Neuronal stem cell (in vitro differentiated cells): ENCODE measurements around the gene LRIT2.

Source experiments
- DNase-seq: peaks from one replicate; pipeline ENCODE4 v3.0.0-alpha.2; 2013; ENCODE audit warnings: low spot score
- H2AFZ ChIP-seq: one replicate; pipeline ENCODE4 v1.6.1; 2013; ENCODE audit warnings: mild to moderate bottlenecking, low read length, inconsistent platforms
- H2AK5ac ChIP-seq: 2 replicates; pipeline ENCODE4 v1.6.1; 2013; ENCODE audit warnings: low read depth, mild to moderate bottlenecking, inconsistent platforms, low read length, moderate library complexity, mixed read lengths
- H2BK120ac ChIP-seq: 2 replicates; pipeline ENCODE4 v1.6.1; 2013; ENCODE audit warnings: low read depth, mild to moderate bottlenecking, inconsistent platforms, low read length, moderate library complexity, mixed read lengths
- H2BK12ac ChIP-seq: one replicate; pipeline ENCODE4 v1.6.1; 2013; ENCODE audit warnings: low read length, inconsistent platforms
- H2BK15ac ChIP-seq: 2 replicates; pipeline ENCODE4 v1.6.1; 2013; ENCODE audit warnings: mild to moderate bottlenecking, low read length, inconsistent platforms, mixed read lengths
- H2BK5ac ChIP-seq: one replicate; pipeline ENCODE4 v1.6.1; 2013; ENCODE audit warnings: inconsistent platforms, mild to moderate bottlenecking, low read length, moderate library complexity
- H3K14ac ChIP-seq: one replicate; pipeline ENCODE4 v1.6.1; 2013; ENCODE audit warnings: low read length, inconsistent platforms
- H3K18ac ChIP-seq: 2 replicates; pipeline ENCODE4 v1.6.1; 2013; ENCODE audit warnings: low read length, inconsistent platforms
- H3K23ac ChIP-seq: 2 replicates; pipeline ENCODE4 v1.6.1; 2013; ENCODE audit warnings: low read depth, mild to moderate bottlenecking, mixed read lengths, low read length, inconsistent platforms; ENCODE audit not compliant: poor library complexity
- H3K27ac ChIP-seq: replicated peaks from 3 replicates; pipeline ENCODE4 v1.5.1; 2013; ENCODE audit warnings: low read length, inconsistent platforms
- H3K27me3 ChIP-seq, 3 experiments: 2 replicates each; pipeline ENCODE4 v1.6.1; 2013; ENCODE audit warnings: low read length in 3 of 3, mild to moderate bottlenecking in 2 of 3, inconsistent platforms in 1 of 3, low read depth in 1 of 3, mixed read lengths in 1 of 3, moderate library complexity in 1 of 3; ENCODE audit not compliant: control insufficient read depth in 3 of 3, insufficient read depth in 3 of 3
- H3K36me3 ChIP-seq, 2 donors: replicated peaks in 1 of 2; 2 replicates each; pipeline ENCODE4 v1.6.1; 2013; ENCODE audit warnings: low read length in 2 of 2; ENCODE audit not compliant: control insufficient read depth in 2 of 2, insufficient read depth in 2 of 2
- H3K4ac ChIP-seq: 2 replicates; pipeline ENCODE4 v1.6.1; 2013; ENCODE audit warnings: inconsistent platforms, mild to moderate bottlenecking, low read length, moderate library complexity
- H3K4me1 ChIP-seq, 2 donors: 1 replicate in 1 of 2; 2 replicates in 1 of 2; pipeline ENCODE4 v1.6.1; 2013; ENCODE audit warnings: low read length in 2 of 2, low read depth in 1 of 2; ENCODE audit not compliant: control insufficient read depth in 2 of 2, insufficient read depth in 1 of 2
- H3K4me2 ChIP-seq: one replicate; pipeline ENCODE4 v1.6.1; 2013; ENCODE audit warnings: mild to moderate bottlenecking, low read length, inconsistent platforms; ENCODE audit not compliant: insufficient read depth, poor library complexity, severe bottlenecking
- H3K4me3 ChIP-seq, 2 donors: 2 replicates each; pipeline ENCODE4 v1.5.1; 2013; ENCODE audit warnings: low read length in 2 of 2, mild to moderate bottlenecking in 2 of 2, inconsistent platforms in 1 of 2, moderate library complexity in 1 of 2
- H3K79me1 ChIP-seq: one replicate; pipeline ENCODE4 v1.6.1; 2013; ENCODE audit warnings: low read depth, mild to moderate bottlenecking, inconsistent platforms, low read length, moderate library complexity
- H3K9ac ChIP-seq: one replicate; pipeline ENCODE4 v1.6.1; 2013; ENCODE audit warnings: mild to moderate bottlenecking, low read depth, low read length, inconsistent platforms; ENCODE audit not compliant: poor library complexity
- H3K9me3 ChIP-seq, 2 donors: replicated peaks in 1 of 2; 2 replicates each; pipeline versions ENCODE3 to v1.6.1; 2013; ENCODE audit warnings: low read length in 2 of 2, mild to moderate bottlenecking in 2 of 2, inconsistent platforms in 1 of 2, low read depth in 1 of 2, mixed read lengths in 1 of 2, moderate library complexity in 1 of 2; ENCODE audit not compliant: control insufficient read depth in 2 of 2, insufficient read depth in 1 of 2
- H4K8ac ChIP-seq: one replicate; pipeline ENCODE4 v1.6.1; 2013; ENCODE audit warnings: low read depth, mild to moderate bottlenecking, inconsistent platforms, low read length, moderate library complexity
- H4K91ac ChIP-seq: one replicate; pipeline ENCODE4 v1.6.1; 2013; ENCODE audit warnings: low read length, low read depth, mild to moderate bottlenecking, inconsistent platforms; ENCODE audit not compliant: poor library complexity
- WGBS, 2 donors: extraction: QIAGEN DNeasy Blood & Tissue Kit; methylation state at CpG; one replicate each; pipeline ENCODE4 v1.1.7; 2013; ENCODE audit warnings: missing lambda C conversion rate in 2 of 2, mixed read lengths in 1 of 2; ENCODE audit not compliant: insufficient read length in 2 of 2, insufficient replicate concordance in 1 of 2; ENCODE audit errors: extremely low coverage in 2 of 2; 5-methylcytosine and 5-hydroxymethylcytosine counted together

LRIT2 gene

DNA sequence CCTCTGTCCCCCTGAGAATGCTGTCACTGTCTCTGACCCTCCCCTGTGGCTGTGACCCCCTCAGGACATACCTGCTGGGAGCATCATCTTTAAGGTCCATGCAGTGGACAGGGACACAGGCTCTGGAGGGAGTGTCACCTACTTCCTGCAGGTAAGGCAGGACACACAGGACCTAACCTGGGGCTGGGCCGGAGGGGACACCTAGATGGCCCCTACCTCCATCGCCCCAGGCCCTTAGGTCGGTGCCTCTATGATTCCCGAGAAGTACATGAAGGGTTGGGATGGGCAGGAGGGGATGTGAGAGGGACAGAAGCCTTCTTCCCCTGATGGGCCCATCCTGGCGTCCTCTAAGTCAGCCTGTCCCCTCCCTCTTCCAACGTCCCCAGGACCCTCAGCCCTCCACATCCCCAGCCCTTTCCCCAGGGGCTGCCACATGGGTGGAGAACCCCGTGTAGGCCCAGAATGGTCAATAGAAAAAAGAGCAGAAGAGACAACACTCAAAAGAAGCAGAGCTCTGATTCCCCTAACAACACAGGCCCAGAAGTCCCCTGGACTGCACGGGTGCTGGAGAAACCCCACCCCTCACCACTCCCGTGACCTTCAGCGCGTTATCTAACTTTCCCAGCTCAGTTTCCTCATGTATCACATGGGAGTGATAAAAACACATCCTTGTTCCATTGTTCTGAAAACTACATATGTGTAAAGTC is 24.7 kb downstream of the LRIT2 start:
- H2AK5ac ChIP-seq = no peak overlapping the region
- H3K23ac ChIP-seq = no peak overlapping the region
- no peak overlapping the region for H3K27ac ChIP-seq
- H3K4me1 ChIP-seq = no peaks in the 10 kb centered on the region
- H2BK120ac ChIP-seq = no peak overlapping the region
- no peaks in the 10 kb centered on the region for H3K79me1 ChIP-seq
- H3K9ac ChIP-seq = no peak overlapping the region
- no peak overlapping the region for H3K14ac ChIP-seq
- no peak overlapping the region for H3K18ac ChIP-seq
- WGBS, 2 donors = no CpG with 5 or more reads among the region's 11 CpGs
- no peak overlapping the region for H3K4me2 ChIP-seq
- no peak for DNase-seq
- H2BK12ac ChIP-seq = no peak overlapping the region
- H4K8ac ChIP-seq = no peak overlapping the region
- H2BK5ac ChIP-seq = no peak overlapping the region
- no peak overlapping the region for H4K91ac ChIP-seq
- H2BK15ac ChIP-seq = no peak overlapping the region
- H3K27me3 ChIP-seq = peaks cover 0 to 38% (median 3%) of the 10 kb centered on the region in 3 experiments
- no peak overlapping the region for H2AFZ ChIP-seq
- H3K4ac ChIP-seq = no peak overlapping the region
- no peaks in the 10 kb centered on the region for H3K9me3 ChIP-seq
- no peak overlapping the region for H3K4me3 ChIP-seq
- H3K36me3 ChIP-seq = no peaks in the 10 kb centered on the region

DNA sequence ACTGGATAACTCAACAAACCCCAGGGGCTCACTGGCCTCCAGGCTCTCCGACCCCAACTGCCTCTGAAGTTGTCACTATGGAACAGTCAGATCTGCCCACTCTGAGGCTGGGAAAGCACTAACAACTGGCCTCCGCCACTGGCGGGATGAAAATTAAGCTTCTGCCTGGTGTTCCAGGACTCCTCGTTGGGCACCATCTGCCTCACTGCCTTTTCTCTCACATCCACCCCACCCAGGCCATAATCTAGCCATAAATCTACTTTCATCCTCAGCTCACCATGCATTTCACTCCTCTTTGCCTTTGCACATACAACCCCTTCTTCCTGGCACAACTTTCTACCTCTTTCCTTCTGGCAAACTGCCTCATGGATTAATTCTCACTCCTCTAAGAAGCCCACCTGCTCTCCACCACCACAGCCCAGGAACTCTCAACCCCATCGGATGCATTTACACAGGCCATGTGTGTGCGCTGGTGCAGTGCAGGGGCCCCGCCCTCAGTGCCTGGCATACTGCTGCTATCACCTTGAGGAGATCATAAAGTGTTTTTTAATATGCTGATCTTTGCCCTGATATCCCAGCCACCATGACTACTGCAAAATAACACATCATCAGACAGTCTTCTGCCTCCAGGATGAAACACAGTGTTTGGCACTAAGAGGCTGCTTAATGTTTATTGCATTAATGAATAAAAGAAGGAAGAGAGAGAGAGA is 27.0 kb downstream of the LRIT2 start:
- Histone ChIP-seq H4K8ac (no peak overlapping the region), H2BK5ac (no peak overlapping the region), H3K4ac (no peak overlapping the region), H3K9me3 (no peaks in the 10 kb centered on the region), H2AK5ac (peak overlapping the region; percentile 30), H2BK12ac (no peak overlapping the region), H3K18ac (no peak overlapping the region), H4K91ac (no peak overlapping the region), H2BK15ac (no peak overlapping the region), H3K4me2 (no peak overlapping the region), H3K27ac (no peak overlapping the region), H2AFZ (no peak overlapping the region), H3K27me3 (peaks cover 4 to 60% (median 24%) of the 10 kb centered on the region in 3 experiments), H2BK120ac (no peak overlapping the region), H3K4me1 (peaks cover 7% of the 10 kb centered on the region in 2 donors), H3K23ac (no peak overlapping the region), H3K79me1 (no peaks in the 10 kb centered on the region), H3K4me3 (no peak overlapping the region), H3K14ac (no peak overlapping the region), H3K36me3 (no peaks in the 10 kb centered on the region), H3K9ac (no peak overlapping the region)
- no peak for DNase-seq
- no CpG with 5 or more reads among the region's 7 CpGs for WGBS, 2 donors

DNA sequence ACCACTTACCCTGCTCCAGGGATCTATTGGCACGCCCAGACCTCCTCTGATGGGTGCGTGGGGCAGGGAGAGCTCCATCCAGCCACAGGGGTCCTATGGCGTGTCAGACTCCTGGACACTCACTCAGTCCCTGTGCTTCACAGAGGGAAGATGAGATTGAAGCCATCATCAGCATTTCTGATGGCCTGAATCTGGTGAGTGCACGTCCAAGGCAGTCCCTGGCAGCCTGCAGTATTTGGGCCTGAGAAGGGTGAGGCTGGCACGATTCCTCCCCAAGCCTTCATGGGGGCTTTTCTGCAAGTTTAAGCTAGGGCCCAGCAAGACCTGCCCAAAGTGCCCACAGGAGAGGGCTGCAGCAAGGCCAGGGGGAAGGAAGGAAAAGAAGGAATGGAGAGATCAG is 27.7 kb downstream of the LRIT2 start:
- no peak overlapping the region for H4K91ac ChIP-seq
- H2BK120ac ChIP-seq = no peak overlapping the region
- H2BK5ac ChIP-seq = peak overlapping the region; percentile 54
- H2AK5ac ChIP-seq = no peak overlapping the region
- H3K9me3 ChIP-seq = no peaks in the 10 kb centered on the region
- H3K4me2 ChIP-seq = no peak overlapping the region
- H3K36me3 ChIP-seq = no peaks in the 10 kb centered on the region
- H2BK15ac ChIP-seq = no peak overlapping the region
- no peak overlapping the region for H3K27ac ChIP-seq
- peaks cover 4 to 67% (median 26%) of the 10 kb centered on the region in 3 experiments for H3K27me3 ChIP-seq
- H2BK12ac ChIP-seq = no peak overlapping the region
- no peak overlapping the region for H3K4me3 ChIP-seq
- H3K23ac ChIP-seq = no peak overlapping the region
- no peak overlapping the region for H3K9ac ChIP-seq
- no peak overlapping the region for H3K4ac ChIP-seq
- H3K14ac ChIP-seq = no peak overlapping the region
- WGBS, 2 donors = no CpG with 5 or more reads among the region's 5 CpGs
- H3K18ac ChIP-seq = no peak overlapping the region
- no peaks in the 10 kb centered on the region for H3K79me1 ChIP-seq
- H4K8ac ChIP-seq = no peak overlapping the region
- no peak overlapping the region for H2AFZ ChIP-seq
- H3K4me1 ChIP-seq = peaks cover 7% of the 10 kb centered on the region in 2 donors
- DNase-seq = no peak

- no peak overlapping the region for H3K18ac ChIP-seq
- H3K27me3 ChIP-seq = peaks cover 4 to 72% (median 26%) of the 10 kb centered on the region in 3 experiments
- no peak overlapping the region for H4K91ac ChIP-seq
- no peak overlapping the region for H4K8ac ChIP-seq
- no peak overlapping the region for H2AFZ ChIP-seq
- H2BK5ac ChIP-seq = peak overlapping the region; percentile 54
- no peak overlapping the region for H3K14ac ChIP-seq
- no CpG with 5 or more reads among the region's 5 CpGs for WGBS, 2 donors
- no peak overlapping the region for H3K23ac ChIP-seq
- H2BK12ac ChIP-seq = no peak overlapping the region
- no peaks in the 10 kb centered on the region for H3K36me3 ChIP-seq
- peaks cover 7% of the 10 kb centered on the region in 2 donors for H3K4me1 ChIP-seq
- H2BK15ac ChIP-seq = no peak overlapping the region
- no peak for DNase-seq
- no peak overlapping the region for H3K4me2 ChIP-seq
- H3K9me3 ChIP-seq = no peaks in the 10 kb centered on the region
- no peak overlapping the region for H3K9ac ChIP-seq
- no peak overlapping the region for H2BK120ac ChIP-seq
- no peaks in the 10 kb centered on the region for H3K79me1 ChIP-seq
- peak overlapping the region in 1 of 2 donors; percentile 28 for H3K4me3 ChIP-seq
- no peak overlapping the region for H3K4ac ChIP-seq
- H3K27ac ChIP-seq = no peak overlapping the region
- H2AK5ac ChIP-seq = no peak overlapping the region
Observed at GRCh38 chr10:84196941-84197340, 28.4 kb downstream of the LRIT2 start.
